OCI-LY3 (cell line): ENCODE measurements around the gene XCL2.

Source experiments
- EZH2phosphoT487 ChIP-seq: fragments of 200-600 bp; shearing (Covaris generic); IDR thresholded peaks from 2 replicates; pipeline ENCODE4 v1.6.1; 2018; ENCODE audit warnings: antibody characterized with exemption, mixed run types, low read depth
- TF ChIP-seq, protein P1 (sequence below): fragments of 200-600, 300-600 bp; sonication (generic); IDR thresholded peaks from 2 replicates; pipeline ENCODE4 v1.5.1; 2014; ENCODE audit warnings: antibody characterized with exemption, low read length, low read depth

DNA sequence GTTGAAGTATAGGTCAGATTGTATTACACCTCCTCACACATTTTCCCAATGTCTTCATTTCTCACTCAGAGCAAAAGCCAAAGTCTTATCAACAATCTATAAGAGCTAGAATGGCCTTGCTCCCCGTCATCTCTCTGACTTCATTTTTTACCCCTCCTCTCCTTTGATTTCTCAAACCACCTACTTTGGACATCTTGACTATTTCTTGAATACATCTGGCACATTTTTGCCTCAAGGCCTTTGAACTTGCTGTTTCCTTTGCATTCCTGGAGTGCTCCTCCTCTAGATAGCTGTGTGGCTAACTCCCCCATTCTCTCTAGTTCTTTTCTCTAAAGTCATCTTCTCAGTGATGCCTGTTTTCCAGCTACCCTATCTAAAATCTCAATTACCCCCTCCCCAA is 7.2 kb upstream of the XCL2 start:
- no peak for TF ChIP-seq EZH2phosphoT487
- TF ChIP-seq, protein P1, sequence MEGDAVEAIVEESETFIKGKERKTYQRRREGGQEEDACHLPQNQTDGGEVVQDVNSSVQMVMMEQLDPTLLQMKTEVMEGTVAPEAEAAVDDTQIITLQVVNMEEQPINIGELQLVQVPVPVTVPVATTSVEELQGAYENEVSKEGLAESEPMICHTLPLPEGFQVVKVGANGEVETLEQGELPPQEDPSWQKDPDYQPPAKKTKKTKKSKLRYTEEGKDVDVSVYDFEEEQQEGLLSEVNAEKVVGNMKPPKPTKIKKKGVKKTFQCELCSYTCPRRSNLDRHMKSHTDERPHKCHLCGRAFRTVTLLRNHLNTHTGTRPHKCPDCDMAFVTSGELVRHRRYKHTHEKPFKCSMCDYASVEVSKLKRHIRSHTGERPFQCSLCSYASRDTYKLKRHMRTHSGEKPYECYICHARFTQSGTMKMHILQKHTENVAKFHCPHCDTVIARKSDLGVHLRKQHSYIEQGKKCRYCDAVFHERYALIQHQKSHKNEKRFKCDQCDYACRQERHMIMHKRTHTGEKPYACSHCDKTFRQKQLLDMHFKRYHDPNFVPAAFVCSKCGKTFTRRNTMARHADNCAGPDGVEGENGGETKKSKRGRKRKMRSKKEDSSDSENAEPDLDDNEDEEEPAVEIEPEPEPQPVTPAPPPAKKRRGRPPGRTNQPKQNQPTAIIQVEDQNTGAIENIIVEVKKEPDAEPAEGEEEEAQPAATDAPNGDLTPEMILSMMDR, result no peak
